ENCODE data around the gene C13orf46.

C13orf46 gene

GRCh38 chr13:113975416-113975815, 1.5 kb upstream of the C13orf46 start:
- TF ChIP-seq, protein P1, sequence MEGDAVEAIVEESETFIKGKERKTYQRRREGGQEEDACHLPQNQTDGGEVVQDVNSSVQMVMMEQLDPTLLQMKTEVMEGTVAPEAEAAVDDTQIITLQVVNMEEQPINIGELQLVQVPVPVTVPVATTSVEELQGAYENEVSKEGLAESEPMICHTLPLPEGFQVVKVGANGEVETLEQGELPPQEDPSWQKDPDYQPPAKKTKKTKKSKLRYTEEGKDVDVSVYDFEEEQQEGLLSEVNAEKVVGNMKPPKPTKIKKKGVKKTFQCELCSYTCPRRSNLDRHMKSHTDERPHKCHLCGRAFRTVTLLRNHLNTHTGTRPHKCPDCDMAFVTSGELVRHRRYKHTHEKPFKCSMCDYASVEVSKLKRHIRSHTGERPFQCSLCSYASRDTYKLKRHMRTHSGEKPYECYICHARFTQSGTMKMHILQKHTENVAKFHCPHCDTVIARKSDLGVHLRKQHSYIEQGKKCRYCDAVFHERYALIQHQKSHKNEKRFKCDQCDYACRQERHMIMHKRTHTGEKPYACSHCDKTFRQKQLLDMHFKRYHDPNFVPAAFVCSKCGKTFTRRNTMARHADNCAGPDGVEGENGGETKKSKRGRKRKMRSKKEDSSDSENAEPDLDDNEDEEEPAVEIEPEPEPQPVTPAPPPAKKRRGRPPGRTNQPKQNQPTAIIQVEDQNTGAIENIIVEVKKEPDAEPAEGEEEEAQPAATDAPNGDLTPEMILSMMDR (IDR thresholded peaks at IDR 0.05; ENCODE audit: control insufficient read depth, extremely low read depth, insufficient read depth), result no peak
- no peak for DNase-seq (ENCODE audit: low read depth)
- no peak overlapping the region for H3K4me3 ChIP-seq (ENCODE audit: low read depth, low read length)

DNA sequence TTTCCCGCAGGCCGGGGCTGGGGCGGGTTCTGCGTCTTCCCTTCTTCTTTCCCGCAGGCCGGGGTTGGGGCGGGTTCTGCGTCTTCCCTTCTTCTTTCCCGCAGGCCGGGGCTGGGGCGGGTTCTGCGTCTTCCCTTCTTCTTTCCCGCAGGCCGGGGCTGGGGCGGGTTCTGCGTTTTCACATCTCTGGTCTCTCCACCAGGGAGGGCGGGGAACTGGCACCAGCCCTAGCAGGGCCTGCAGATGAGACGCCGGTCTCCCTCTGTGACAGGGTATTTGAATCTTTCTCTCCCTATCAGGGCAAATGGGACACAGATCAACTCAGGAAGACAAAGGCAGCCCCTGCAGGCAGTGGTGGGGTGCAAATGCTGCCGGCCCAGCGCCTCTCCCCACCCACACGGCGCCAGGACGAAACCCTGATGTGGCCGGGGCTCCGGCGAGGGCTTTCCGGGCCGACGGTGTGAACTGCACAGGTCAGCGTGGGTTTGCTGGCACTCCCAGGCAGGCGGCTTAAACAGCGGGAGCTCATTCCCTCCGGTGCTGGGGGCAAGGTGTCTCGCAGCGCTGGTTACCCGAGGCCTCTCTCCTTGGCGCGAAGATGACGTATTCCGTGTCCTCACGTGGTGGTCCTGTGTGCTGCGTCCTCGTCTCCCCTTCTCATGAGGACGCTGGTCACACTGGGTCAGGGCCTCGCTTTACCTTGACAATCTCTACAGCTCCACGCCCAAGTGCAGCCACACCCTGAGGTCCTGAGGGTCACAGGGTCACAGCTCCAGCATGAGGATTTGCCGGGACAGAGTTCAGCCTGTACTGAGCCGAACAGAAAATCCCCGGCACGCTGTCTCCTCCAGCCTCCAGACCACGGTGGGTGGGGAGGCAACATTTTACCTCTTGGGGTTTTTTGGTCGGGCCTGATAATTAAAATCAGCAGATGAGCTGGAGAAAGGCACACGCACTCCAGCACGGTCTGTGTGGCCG, 717 bp upstream of the C13orf46 start:
- TF ChIP-seq, protein P1 (IDR thresholded peaks at IDR 0.05; ENCODE audit: control insufficient read depth, extremely low read depth, insufficient read depth), result no peak
- H3K4me3 ChIP-seq (ENCODE audit: low read depth, low read length), result no peak overlapping the region
- DNase-seq (ENCODE audit: low read depth), result no peak

DNA sequence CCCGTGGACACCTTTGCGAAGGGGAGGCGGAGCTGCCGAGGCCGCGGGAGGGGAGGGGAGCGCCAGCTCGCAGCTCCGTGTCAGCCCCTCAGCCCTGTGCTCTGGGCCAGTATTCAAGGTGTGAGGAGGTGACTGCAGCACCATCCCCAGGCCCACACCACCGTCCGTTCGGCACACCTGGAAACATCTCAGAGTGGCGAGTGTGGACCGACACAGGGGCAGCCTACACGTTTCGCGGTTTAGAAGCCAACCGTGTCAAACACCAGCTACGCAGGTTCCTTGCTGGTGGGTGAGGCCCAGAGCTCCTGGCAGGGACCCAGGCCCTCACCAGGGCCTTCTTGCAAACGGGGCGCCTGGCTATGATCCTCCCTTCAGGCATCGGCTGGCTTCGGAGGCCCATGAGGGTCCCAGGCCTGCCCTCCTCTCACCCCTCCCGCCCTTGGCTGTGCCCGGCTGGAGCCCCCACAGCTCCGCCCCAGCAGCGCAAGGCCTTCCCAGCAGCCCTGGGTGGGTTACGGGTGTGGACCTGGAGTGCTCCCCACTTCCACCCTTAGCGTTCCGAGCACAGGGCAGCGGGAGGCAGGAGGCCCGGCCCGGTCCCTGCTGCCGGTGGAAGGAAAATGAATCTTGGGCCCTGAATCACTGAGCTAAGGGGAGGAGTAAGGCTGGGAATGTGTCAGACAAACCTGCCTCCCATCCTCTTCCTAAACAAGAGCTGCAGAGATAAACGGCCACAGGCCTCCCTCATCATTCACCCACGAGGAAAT, 1.2 kb downstream of the C13orf46 start:
- H3K4me3 ChIP-seq (ENCODE audit: low read depth, low read length), result no peak overlapping the region
- no peak for DNase-seq (ENCODE audit: low read depth)
- TF ChIP-seq, protein P1 (IDR thresholded peaks at IDR 0.05; ENCODE audit: control insufficient read depth, extremely low read depth, insufficient read depth), result no peak

- TF ChIP-seq, protein P1 (IDR thresholded peaks at IDR 0.05; ENCODE audit: control insufficient read depth, extremely low read depth, insufficient read depth), result no peak
- no peak for DNase-seq (ENCODE audit: low read depth)
- H3K4me3 ChIP-seq (ENCODE audit: low read depth, low read length), result no peak overlapping the region
Observed at GRCh38 chr13:113971471-113972231, 2.2 kb downstream of the C13orf46 start.

GRCh38 chr13:113970810-113971470, 2.9 kb downstream of the C13orf46 start:
- TF ChIP-seq, protein P1 (IDR thresholded peaks at IDR 0.05; ENCODE audit: control insufficient read depth, extremely low read depth, insufficient read depth), result no peak
- DNase-seq (ENCODE audit: low read depth), result peak; percentile 99
- peak overlapping the region; percentile 41 for H3K4me3 ChIP-seq (ENCODE audit: low read depth, low read length)

All from LNCaP clone FGC (cell line).